ENCODE measurements around the gene CREB3L2.

DNA sequence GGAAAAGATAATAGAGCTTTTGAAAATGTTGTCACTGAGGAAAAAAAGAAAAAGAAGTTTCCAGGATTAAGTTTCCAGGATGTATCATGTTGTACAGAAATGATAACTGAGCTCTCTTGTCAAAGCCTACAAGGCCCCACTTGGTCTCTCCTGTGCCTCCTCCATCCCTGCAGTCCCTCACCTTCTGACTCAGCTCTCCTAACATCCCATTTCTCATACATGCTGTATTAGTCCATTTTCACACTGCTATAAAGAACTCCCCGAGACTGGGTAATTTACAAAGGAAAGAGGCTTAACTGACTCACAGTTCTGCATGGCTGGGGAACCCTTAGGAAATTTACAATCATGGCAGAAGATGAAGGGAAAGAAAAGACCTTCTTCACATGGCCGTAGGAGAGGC, 151.3 kb downstream of the CREB3L2 start:
- TF ChIP-seq, protein P1, sequence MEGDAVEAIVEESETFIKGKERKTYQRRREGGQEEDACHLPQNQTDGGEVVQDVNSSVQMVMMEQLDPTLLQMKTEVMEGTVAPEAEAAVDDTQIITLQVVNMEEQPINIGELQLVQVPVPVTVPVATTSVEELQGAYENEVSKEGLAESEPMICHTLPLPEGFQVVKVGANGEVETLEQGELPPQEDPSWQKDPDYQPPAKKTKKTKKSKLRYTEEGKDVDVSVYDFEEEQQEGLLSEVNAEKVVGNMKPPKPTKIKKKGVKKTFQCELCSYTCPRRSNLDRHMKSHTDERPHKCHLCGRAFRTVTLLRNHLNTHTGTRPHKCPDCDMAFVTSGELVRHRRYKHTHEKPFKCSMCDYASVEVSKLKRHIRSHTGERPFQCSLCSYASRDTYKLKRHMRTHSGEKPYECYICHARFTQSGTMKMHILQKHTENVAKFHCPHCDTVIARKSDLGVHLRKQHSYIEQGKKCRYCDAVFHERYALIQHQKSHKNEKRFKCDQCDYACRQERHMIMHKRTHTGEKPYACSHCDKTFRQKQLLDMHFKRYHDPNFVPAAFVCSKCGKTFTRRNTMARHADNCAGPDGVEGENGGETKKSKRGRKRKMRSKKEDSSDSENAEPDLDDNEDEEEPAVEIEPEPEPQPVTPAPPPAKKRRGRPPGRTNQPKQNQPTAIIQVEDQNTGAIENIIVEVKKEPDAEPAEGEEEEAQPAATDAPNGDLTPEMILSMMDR (IDR thresholded peaks at IDR 0.05; ENCODE audit: poor library complexity) = no peak
- TF ChIP-seq EZH2 (IDR thresholded peaks at IDR 0.05; ENCODE audit: borderline replicate concordance) = no peak

Measured in hepatocyte (in vitro differentiated cells).